HG03469 (cell line): ENCODE data around the gene GPHA2.
"Not testable (repeated sequence)": the region's sequence is repeated elsewhere in the genome, so short reads cannot be mapped to it uniquely, and the experiment has no call there.

Source experiments
- ATAC-seq: cut with Tn5 transposase; IDR thresholded peaks from one replicate; pipeline ENCODE4 v1.9.1; 2021; ENCODE audit warnings: mild to moderate bottlenecking, moderate library complexity, moderate number of reproducible peaks; ENCODE audit not compliant: unreplicated experiment

Gene GPHA2, protein sequence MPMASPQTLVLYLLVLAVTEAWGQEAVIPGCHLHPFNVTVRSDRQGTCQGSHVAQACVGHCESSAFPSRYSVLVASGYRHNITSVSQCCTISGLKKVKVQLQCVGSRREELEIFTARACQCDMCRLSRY

DNA sequence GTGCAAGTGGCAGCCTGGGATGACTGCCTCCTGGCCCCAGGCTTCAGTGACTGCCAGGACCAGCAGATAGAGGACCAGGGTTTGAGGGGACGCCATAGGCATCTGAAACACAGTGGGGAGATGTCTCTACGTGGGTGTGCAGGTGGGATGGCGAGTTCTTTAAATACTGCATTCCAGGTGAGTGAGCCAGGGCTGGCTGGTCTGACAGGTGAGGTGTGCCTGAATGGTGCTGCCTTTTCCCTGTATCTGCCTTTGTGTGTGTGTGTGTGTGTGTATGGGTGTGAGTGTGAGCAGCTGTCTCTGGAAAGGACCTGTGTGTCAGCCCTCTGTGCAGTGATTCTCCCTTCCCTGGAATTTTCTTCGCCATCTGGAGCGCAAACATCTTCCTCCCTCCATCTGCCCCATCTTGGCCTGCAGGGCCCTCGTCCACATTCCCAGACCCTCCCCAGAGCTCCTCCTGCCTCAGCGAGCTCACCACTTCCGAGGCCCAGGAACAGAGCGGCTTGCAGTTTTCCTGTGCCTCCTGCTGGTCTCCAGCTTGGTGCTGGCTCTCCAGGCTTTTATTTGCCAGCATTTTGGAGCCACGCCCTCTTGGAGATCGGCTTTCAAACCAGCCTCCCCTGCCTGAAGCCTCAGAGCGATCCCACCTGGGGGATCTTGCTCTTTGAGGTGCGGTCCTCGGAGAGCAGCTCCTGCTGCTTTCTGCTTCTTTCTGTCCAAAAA lies at the start of gene GPHA2:
Gene GPHA2, minus strand, starts transcription at position 535 of the 723 bp plus-strand sequence. Its CDS starts 433 bp downstream, at position 102.
- no peak for ATAC-seq

DNA sequence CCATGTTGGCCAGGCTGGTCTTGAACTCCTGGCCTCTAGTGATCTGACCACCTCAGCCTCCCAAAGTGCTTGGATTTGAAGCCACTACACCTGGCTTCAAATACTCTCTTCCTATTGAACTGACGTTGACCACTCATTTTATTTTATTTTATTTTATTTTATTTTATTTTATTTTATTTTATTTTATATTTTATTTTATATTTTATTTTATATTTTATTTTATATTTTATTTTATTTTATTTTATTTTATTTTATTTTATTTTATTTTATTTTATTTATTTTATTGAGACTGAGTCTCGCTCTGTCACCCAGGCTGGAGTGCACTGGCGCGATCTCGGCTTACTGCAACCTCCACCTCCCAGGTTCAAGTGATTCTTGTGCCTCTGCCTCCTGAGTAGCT lies 47.6 kb upstream of the GPHA2 start:
- not testable (repeated sequence) for ATAC-seq

DNA sequence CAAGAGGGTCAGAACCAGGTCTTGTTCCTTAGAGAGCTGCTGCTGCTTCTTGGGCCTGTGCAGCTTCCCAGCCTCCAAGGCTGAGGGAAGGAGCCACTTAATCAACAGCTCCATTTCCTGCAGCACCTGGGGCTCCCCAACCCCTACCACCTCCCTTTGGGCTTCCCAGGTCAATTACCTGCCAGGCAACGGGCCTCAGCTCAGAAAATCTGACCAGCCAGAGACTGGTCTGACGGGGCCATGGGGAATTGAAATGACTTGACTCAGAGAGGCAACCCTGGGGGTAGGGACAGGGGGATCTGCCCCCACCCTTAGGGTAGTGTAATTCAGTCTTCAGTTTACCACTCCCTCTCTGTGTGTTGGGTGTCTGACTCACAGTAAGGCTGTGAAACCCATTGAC lies 41.0 kb upstream of the GPHA2 start:
- ATAC-seq = no peak

DNA sequence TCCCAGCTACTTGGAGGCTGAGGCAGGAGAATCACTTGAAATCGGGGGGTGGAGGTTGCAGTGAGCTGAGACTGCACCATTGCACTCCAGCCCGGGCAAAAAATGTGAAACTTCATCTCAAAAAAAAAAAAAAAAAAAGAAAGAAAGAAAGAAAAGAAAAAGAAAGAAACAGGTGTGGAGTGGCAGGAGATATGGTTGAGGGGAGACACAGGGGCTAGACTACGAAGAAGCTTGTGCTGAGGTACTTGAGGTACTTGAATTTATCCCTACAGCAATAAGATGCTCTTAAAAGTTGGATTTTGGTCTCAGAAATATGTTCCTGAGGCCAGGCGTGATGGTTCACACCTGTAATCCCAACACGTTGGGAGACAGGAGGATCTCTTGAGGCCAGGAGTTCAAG lies 38.4 kb upstream of the GPHA2 start:
- ATAC-seq = no peak

DNA sequence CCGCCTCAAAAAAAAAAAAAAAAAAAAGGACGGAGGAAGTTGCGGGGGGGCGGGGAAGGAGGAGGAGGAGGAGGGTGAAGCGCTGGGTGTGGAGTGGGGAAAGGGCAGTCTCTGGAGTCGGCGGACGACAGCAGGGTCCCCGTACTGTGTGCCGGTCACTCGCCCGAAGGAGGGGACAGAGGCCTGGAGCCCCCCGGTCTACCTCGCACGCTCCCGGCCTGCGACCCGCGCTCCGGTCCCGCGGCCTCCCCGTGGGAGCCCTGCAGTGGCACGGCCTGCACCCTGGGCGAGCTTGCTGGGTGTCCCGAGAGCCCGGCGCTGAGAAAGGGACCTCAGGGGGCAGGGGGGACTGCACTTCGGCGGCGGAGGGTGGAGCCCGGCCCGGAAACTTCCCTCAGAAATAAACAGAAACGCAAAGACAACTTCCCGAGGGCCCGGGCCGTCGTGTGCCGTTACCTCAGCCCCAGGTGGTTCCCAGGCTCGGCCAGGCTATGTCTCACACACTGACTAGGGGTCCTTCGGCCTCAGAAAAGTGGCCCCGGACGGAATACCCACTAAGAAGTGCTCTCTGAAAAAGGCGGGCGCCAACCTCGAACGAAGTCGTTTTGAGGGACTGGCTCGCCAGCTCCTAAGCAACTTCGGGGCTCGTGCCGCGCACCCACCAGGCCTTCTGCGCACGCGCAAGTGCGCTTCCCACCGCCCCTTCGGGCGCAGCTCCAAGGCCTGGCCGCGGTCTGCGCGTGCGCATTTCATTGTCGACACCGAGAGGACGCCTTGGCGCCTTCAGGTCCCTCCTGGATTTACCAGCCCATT lies 35.9 kb upstream of the GPHA2 start, which contains the start of gene MAJIN:
Gene MAJIN, minus strand, starts transcription at position 688 of the 813 bp plus-strand sequence. CDS start 12,703 bp downstream, outside the sequence.
- no peak for ATAC-seq

DNA sequence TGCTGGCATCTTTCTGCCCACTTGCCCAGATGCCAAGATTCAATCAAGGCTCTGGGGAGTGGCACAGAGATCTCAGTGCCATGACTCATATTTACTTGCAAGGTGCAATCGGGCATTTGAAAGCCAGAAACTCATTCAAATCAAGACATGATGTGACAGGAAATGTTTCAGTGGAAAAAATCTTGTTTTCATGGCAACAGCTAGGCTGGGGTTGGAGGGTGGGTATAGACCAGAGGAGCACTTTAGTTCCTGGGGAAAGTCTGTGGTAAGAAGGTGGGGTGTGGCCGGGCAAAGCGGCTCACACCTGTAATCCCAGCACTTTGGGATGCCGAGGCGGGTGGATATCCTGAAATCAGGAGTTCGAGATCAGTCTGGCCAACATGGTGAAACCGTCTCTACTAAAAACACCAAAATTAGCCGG lies 35.0 kb upstream of the GPHA2 start:
- ATAC-seq = no peak

DNA sequence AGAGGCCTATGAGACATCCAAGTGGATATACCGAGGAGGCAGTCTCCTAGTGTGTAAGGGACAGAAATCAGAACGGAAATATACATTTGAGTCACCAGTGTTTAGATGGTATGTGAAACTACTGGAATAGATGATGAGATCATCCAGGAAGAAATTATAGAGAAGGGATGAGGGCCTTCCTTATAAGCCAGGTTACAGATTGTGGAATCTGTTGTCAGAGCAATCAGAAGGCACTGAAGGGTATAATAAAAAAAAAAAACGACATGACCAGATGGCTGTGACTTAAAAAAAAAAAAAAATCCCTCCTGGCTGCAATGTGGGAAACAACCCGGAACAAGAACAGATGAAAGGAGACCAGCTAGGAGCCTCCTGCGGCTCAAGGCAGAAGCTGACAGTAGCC lies 33.5 kb upstream of the GPHA2 start:
- ATAC-seq = no peak

DNA sequence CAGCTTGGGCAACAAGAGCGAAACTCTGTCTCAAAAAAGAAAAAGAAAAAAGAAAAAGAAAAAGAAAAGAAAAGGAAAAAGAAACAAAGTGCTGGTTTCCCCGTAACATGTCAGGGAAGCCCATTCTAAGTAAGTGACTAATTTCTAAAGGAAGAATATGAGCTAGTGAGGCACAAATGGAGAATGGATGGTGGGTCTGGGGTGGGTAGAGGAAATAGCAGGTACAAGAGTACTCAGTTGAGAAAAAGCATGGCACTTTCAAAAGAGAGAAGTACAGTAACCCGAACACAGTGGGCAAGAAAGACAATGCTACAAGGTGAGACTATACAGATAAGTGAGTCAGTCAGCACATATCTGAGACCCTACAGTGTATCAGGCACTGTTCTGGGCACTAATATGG lies 31.7 kb upstream of the GPHA2 start:
- ATAC-seq = no peak

DNA sequence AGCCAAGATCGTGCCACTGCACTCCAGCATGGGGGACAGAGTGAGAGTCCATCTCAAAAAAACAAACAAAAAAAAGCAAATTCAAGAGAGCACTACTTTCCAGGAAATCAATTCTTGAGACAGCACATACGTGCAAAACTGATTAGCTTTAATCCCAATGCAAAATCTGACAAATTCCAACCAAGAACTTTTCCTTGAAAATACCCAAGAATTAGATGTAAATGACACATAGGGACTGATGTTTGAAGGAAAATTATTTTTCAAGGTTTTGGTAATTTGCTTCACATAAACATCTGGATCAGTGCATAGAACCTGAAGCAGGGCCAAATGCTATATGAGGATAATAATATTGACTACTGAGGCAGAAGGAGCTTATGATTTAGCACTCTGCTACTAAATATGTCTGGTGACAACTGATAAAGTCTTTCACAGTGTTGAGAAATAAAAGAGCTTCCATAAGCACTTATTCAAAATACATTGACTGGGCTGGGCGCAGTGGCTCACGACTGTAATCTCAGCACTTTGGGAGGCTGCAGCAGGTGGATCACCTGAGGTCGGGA lies 27.5 kb upstream of the GPHA2 start:
- no peak for ATAC-seq

DNA sequence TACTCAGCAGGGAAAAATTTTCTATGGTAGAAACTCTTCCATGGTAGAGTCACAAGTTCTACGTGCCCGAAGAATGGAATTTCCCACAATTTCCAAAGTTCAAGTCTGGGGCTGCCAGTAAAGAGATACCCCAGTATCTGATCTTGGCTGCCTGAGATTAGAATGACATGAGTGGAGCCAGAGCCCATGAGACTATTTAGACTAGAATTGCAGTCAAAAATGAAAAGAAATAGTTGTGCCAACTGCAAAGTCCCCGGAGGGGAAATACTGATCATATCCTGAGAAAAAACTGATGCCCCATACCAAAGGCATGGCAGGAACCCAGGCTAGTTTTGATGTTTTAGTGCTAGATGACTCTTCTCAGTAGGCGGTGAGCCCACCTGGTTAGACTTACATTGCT lies 25.0 kb upstream of the GPHA2 start:
- ATAC-seq = no peak

DNA sequence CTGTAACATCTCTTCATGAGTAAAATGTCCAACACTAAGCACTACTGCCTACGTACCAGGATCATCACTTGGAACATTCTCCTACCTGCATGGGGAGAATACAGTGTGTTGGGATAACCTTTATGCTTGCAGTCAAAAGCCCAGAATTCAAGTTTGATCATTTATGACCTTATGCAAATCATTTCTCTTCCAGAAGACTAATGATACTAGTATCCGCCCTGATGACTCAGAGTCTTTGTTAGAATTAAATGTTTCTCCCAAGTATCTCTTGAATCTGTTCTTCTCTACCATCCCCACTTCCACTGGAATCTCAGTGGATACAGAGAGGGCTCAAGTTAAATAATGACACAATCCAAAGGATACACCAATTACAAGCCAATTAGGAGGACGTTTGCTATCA lies 23.8 kb upstream of the GPHA2 start:
- ATAC-seq = no peak

DNA sequence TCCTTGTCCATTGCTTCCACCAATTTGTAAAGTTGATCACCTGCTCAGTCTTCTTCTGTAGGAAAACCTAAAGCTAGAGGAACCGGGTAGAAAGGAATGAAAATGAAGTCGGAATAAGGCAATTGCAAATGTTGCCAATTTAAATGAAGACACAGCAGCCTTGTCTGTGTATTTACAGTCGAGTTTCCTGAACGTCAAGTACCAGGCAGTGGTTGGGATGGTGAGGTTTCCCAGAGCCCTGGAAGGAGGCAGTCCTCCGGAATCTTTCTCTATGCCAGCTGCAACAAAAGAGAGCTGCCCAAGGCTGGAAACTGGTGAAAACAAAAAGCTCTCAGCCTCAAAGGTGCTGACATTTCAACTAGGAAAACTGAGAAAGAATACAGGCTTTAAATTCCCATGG lies 18.5 kb upstream of the GPHA2 start:
- ATAC-seq = no peak

DNA sequence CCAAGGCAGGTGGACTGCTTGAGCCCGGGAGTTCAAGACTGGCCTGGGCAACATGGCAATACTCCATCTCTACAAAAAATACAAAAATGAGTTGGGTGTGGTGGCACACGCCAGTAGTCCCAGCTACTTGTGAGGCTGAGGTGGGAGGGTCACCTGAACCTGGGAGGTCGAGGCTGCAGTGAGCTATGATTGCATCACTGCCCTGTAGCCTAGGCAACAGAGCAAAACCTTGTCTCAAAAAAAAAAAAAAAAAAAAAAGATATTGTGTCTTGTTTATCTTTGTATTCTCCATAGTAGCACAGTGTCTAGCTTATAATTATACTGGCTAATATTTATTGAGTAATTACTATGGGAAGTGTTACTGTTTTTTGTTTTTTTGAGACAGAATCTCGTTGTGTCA lies 15.8 kb upstream of the GPHA2 start:
- ATAC-seq = no peak

DNA sequence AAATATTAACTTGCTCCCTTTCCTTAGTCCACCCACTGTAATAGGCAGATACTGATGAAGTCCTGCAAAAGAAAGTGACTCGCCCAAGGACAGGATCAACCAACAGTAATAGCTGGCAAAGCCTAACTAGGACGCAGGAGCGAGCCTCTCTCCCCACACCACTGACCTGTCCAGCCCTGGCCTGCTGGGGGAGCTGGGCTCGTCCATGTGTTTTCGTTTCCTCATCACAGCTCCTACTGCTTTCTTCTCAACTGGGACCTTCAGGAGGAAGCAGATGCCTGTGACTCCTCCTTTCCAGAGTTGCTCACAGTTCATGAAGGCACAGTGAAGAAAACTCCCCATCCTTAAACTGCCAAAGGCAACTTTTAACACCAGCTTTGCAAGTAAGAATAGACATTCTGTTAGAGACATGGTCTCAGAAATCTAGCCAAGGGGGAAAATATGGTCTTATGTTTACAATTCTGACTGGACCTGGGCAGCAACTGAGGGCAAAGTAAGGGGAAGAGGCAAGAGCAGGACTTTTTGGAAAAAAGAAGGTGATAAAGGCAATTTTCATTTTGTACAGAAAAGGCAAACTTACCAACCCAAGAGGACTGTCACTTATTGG lies 11.6 kb upstream of the GPHA2 start:
- ATAC-seq = no peak

DNA sequence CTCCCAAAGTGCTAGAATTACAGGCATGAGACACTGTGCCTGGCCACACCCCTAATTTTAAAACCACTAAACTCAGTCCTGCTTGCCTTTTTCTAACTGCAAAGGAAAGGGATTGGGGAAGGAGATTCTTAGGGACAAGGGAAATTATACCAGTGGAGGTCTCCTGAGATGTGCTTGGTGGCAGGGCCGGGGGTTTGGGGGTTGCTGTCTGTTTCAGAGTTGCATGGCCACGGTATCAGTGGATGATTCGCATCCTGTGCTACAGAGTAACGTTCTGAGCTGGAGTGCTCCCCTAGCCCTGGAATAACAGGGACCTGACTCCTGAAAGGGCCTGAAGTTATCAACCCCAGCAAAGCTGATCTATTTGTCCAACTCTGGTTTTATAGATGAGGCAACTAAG lies 846 bp upstream of the GPHA2 start:
- ATAC-seq = no peak

DNA sequence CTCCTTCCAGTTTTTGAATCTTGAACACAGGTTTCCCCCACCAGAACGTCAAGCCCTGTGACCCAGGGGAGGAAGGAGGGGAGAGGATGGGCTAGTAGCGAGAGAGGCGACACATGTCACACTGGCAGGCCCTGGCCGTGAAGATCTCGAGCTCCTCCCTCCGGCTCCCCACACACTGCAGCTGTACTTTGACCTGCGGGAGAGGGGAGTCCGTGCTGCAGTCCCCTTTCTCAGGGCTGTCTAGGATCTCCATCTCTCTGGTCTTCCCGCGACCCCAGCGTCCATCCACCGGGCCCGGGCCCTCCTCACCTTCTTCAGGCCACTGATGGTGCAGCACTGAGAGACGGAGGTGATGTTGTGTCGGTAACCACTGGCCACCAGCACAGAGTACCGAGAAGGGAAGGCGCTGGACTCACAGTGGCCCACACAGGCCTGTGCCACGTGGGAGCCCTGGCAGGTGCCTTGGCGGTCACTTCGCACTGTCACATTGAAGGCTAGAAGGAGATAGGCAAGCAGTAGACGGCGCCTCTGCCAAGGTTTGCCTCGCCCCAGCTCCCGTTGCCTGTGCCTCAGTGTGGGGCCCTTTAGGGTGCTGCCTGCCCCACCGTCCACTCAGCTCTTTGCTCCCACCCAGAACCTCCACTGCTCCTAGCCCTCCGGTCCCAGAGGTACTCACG lies 873 bp downstream of the GPHA2 start:
- no peak for ATAC-seq

DNA sequence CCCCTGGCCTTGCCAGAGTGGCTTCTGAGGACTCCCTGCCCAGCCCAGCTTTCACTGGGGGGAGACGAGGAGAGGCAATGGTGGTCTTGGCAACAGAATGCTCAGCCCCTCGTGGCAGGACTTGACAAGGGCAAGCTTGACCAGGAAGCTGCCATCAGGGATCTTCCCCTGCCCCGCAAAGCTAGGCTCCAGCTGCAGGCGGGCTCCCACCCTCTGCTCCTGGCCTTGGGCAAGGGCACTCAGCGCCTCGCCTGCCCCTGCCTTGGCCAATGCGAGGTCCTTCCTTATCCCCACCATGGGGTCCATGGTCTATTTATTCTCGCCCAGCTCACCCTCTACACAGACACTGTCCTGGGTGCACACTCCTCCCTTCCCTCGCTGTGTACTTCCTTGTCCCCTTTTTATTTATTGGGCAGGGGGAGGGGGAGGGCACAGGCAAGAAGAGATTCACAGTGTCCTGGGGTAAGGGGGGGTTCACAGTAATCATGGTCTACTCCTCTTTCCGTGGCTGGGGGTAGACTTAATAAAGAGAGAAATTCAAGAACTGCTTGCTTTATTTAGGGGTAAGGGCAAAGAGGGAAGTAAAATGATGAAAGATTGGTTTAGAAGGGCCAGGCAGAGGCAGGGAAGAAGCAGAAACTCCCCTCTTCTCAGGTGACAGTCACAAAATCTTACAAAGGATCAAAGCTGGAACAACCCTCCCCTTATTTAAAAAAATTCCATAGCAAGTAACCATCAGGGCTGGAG lies 1.6 kb downstream of the GPHA2 start:
- ATAC-seq = no peak

DNA sequence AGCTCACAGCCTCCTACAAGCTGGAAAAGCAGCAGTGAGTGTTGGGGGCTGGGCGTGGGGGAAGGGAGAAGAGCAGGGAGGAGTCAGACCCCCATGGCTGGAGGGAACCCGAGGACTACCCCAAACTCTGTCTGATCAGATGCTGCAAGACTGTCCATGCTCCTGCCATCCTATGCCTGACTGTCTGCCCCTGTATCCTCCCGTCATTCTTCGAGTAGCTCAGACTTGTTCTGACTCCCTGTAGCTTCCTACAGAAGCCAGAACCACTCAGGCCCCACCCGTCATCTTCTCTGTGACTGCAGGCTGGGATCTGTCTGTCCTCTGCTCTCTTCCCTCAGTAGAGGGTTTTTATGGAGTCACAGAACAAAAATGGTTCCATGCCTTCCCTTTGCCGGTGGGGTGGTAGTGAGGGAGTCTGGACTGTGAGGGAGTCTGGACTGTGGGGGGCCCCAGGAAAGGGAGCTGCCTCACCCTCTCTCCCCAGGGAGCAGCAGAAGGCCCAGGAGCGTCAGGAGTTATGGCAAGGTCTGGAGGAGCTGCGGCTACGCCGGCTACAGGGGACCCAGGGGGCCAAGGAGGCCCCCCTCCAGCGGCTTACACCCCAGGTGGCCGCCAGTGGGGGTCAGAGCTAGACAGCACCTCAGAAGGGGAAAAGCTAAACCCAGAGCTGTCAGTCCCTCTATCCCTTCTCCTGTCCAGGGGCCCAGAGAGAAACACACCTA lies 2.3 kb downstream of the GPHA2 start:
- ATAC-seq = no peak

DNA sequence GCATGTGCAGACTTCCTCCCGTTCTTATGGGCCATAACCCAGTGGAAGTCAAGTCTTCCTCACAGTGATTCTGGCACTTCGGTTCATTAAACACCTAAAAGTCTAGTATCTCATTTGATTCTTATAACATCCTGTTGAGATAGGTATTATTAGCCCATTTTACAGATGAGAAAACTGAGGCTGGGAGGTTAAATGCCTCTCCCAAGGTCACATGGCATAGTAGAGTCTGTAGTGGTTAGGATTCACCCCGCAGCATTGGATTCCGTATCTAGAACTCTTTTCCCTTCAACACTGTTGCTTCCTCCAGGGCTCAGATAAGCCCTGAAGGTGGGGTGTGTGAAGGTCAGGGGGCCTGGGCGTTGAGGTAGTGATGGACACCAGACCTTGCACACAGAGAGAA lies 3.4 kb downstream of the GPHA2 start:
- no peak for ATAC-seq
